ENCODE results near the gene SUSD4. TPM values are rescaled to one million over a fixed set of nuclear protein-coding genes. Genes with fewer than 3 reads are reported as not detected.

SUSD4 gene
- total and polyA plus RNA-seq, 10 of the 15 experiments (the other 5 are each of a cell fraction or from before 2014, with no cell fraction given): 0.13 to 1.1 (median 0.26) TPM; not detected in 3

DNA sequence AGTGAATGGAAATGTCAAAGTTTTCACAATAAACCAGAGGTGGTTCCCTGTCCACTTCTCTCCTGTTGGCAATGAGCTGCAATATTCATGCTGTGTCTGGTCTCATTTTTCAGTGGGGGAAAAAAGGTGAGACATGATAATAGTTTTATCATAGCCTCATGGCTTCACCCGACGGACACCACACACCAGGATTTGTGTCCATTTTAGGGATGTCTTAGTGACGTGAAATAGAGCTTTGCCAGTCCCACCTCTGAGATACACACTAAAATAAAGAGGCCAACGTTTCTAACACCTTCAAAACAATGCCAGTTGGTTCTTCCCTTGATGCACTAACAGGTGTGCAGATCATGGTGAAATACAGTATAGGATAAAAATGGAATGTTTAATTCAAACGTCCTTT, 129.4 kb downstream of the SUSD4 start:
- ChIA-PET CTCF (interaction anchor here (0.5 to 6.2 kb wide), 6 partner anchors 10 to 99 kb away, joined by 3 to 43 read pairs (median 3); no protein-coding TSS in a partner anchor), SMC1A (ENCODE audit: uncharacterized antibody, unreplicated experiment) (interaction anchor here (0.7 to 1.6 kb wide), 7 partner anchors 9 to 109 kb away, joined by 3 to 6 read pairs (median 4); no protein-coding TSS in a partner anchor), RAD21 (ENCODE audit: unreplicated experiment) (interaction anchor here (1.0 to 3.2 kb wide), 6 partner anchors 9 to 101 kb away, joined by 3 to 25 read pairs (median 5); partner anchors contain the start of gene TLR5), POLR2A (no interaction called here)
- no TSS peak for BruUV-seq (replicated peaks)
- Histone ChIP-seq H3K27me3 (replicated peaks in 1 of 2; ENCODE audit: control insufficient read depth in 2 of 2, insufficient read depth in 2 of 2, low read length in 1 of 2) (no peaks in the 10 kb centered on the region; a peak in 1 of 4 replicates), H4K20me1 (ENCODE audit: control insufficient read depth, insufficient read depth) (no peaks in the 10 kb centered on the region), H3K4me3 (no peak overlapping the region), H3K79me2 (ENCODE audit: control insufficient read depth, insufficient read depth, low read length) (no peaks in the 10 kb centered on the region), H3K4me2 (ENCODE audit: control insufficient read depth, insufficient read depth) (no peak overlapping the region), H3K9me3 (replicated peaks; ENCODE audit: control insufficient read depth, insufficient read depth, low read length) (no peaks in the 10 kb centered on the region), H3K9ac (ENCODE audit: control insufficient read depth, insufficient read depth, low read length) (no peak overlapping the region), H3K36me3 (ENCODE audit: control insufficient read depth in 2 of 2, insufficient read depth in 2 of 2, low read length in 1 of 2) (no peaks in the 10 kb centered on the region), H2AFZ (ENCODE audit: control insufficient read depth, low read depth, low read length) (no peak overlapping the region), H3K27ac (ENCODE audit: control insufficient read depth, insufficient read depth) (no peak overlapping the region), H3K4me1 (ENCODE audit: control insufficient read depth, insufficient read depth, low read length) (no peaks in the 10 kb centered on the region)
- in situ Hi-C loops (cut with MboI) (no loop called here), intact Hi-C loops (cut with micrococcal nuclease; ENCODE audit: unreplicated experiment) (no loop called here)
- ATAC-seq (no peak), DNase-seq (ENCODE audit: low read depth, low spot score) (no peak), FAIRE-seq (no peak)
- TF ChIP-seq EP300 (IDR thresholded peaks at IDR 0.05; ENCODE audit: borderline replicate concordance in 1 of 2, control insufficient read depth in 1 of 2, low read depth in 2 of 2, low read length in 2 of 2): no peak
- TF ChIP-seq, protein P1, sequence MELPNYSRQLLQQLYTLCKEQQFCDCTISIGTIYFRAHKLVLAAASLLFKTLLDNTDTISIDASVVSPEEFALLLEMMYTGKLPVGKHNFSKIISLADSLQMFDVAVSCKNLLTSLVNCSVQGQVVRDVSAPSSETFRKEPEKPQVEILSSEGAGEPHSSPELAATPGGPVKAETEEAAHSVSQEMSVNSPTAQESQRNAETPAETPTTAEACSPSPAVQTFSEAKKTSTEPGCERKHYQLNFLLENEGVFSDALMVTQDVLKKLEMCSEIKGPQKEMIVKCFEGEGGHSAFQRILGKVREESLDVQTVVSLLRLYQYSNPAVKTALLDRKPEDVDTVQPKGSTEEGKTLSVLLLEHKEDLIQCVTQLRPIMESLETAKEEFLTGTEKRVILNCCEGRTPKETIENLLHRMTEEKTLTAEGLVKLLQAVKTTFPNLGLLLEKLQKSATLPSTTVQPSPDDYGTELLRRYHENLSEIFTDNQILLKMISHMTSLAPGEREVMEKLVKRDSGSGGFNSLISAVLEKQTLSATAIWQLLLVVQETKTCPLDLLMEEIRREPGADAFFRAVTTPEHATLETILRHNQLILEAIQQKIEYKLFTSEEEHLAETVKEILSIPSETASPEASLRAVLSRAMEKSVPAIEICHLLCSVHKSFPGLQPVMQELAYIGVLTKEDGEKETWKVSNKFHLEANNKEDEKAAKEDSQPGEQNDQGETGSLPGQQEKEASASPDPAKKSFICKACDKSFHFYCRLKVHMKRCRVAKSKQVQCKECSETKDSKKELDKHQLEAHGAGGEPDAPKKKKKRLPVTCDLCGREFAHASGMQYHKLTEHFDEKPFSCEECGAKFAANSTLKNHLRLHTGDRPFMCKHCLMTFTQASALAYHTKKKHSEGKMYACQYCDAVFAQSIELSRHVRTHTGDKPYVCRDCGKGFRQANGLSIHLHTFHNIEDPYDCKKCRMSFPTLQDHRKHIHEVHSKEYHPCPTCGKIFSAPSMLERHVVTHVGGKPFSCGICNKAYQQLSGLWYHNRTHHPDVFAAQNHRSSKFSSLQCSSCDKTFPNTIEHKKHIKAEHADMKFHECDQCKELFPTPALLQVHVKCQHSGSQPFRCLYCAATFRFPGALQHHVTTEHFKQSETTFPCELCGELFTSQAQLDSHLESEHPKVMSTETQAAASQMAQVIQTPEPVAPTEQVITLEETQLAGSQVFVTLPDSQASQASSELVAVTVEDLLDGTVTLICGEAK (IDR thresholded peaks at IDR 0.05; ENCODE audit: borderline replicate concordance): no peak
- TF ChIP-seq, protein P2, sequence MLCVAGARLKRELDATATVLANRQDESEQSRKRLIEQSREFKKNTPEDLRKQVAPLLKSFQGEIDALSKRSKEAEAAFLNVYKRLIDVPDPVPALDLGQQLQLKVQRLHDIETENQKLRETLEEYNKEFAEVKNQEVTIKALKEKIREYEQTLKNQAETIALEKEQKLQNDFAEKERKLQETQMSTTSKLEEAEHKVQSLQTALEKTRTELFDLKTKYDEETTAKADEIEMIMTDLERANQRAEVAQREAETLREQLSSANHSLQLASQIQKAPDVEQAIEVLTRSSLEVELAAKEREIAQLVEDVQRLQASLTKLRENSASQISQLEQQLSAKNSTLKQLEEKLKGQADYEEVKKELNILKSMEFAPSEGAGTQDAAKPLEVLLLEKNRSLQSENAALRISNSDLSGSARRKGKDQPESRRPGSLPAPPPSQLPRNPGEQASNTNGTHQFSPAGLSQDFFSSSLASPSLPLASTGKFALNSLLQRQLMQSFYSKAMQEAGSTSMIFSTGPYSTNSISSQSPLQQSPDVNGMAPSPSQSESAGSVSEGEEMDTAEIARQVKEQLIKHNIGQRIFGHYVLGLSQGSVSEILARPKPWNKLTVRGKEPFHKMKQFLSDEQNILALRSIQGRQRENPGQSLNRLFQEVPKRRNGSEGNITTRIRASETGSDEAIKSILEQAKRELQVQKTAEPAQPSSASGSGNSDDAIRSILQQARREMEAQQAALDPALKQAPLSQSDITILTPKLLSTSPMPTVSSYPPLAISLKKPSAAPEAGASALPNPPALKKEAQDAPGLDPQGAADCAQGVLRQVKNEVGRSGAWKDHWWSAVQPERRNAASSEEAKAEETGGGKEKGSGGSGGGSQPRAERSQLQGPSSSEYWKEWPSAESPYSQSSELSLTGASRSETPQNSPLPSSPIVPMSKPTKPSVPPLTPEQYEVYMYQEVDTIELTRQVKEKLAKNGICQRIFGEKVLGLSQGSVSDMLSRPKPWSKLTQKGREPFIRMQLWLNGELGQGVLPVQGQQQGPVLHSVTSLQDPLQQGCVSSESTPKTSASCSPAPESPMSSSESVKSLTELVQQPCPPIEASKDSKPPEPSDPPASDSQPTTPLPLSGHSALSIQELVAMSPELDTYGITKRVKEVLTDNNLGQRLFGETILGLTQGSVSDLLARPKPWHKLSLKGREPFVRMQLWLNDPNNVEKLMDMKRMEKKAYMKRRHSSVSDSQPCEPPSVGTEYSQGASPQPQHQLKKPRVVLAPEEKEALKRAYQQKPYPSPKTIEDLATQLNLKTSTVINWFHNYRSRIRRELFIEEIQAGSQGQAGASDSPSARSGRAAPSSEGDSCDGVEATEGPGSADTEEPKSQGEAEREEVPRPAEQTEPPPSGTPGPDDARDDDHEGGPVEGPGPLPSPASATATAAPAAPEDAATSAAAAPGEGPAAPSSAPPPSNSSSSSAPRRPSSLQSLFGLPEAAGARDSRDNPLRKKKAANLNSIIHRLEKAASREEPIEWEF (IDR thresholded peaks at IDR 0.05; ENCODE audit: insufficient replicate concordance, low read depth, low read length): no peak
- no peak for TF ChIP-seq NR2F1 (conservative IDR thresholded peaks at IDR 0.05)
- TF ChIP-seq, protein P3, sequence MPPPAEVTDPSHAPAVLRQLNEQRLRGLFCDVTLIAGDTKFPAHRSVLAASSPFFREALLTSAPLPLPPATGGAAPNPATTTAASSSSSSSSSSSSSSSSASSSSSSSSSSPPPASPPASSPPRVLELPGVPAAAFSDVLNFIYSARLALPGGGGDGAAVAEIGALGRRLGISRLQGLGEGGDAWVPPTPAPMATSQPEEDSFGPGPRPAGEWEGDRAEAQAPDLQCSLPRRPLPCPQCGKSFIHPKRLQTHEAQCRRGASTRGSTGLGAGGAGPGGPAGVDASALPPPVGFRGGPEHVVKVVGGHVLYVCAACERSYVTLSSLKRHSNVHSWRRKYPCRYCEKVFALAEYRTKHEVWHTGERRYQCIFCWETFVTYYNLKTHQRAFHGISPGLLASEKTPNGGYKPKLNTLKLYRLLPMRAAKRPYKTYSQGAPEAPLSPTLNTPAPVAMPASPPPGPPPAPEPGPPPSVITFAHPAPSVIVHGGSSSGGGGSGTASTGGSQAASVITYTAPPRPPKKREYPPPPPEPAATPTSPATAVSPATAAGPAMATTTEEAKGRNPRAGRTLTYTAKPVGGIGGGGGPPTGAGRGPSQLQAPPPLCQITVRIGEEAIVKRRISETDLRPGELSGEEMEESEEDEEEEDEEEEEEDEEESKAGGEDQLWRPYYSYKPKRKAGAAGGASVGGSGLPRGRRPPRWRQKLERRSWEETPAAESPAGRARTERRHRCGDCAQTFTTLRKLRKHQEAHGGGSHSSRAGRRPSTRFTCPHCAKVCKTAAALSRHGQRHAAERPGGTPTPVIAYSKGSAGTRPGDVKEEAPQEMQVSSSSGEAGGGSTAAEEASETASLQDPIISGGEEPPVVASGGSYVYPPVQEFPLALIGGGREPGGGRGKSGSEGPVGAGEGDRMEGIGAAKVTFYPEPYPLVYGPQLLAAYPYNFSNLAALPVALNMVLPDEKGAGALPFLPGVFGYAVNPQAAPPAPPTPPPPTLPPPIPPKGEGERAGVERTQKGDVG (CRISPR knock-in tag; IDR thresholded peaks at IDR 0.05): no peak
- TF ChIP-seq LARP7 (IDR thresholded peaks at IDR 0.05): no peak
- TF ChIP-seq, protein P4, sequence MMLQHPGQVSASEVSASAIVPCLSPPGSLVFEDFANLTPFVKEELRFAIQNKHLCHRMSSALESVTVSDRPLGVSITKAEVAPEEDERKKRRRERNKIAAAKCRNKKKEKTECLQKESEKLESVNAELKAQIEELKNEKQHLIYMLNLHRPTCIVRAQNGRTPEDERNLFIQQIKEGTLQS (IDR thresholded peaks at IDR 0.05; ENCODE audit: borderline replicate concordance, extremely low read depth, low read depth, low read length): no peak
- WGBS (ENCODE audit: insufficient coverage, insufficient replicate concordance, low lambda C conversion rate, missing lambda C conversion rate): 43% methylated on average over 5 of the region's 5 CpGs

All from GM12878 (cell line).